Measurements from ENCODE around the gene SLC5A12.

The SLC5A12 gene

GRCh38 chr11:26696330-26696729, 25.5 kb downstream of the SLC5A12 start:
- no peak for TF ChIP-seq CTCF (IDR thresholded peaks at IDR 0.05; ENCODE audit: low read depth, low read length)
- DNase-seq (ENCODE audit: extremely low read depth, low read depth), result no peak

- TF ChIP-seq CTCF (IDR thresholded peaks at IDR 0.05; ENCODE audit: low read depth, low read length), result no peak
- DNase-seq (ENCODE audit: extremely low read depth, low read depth), result no peak
Measured at GRCh38 chr11:26688701-26689100, 33.2 kb downstream of the SLC5A12 start.

GRCh38 chr11:26687351-26687750, 34.5 kb downstream of the SLC5A12 start:
- DNase-seq (ENCODE audit: extremely low read depth, low read depth), result no peak
- TF ChIP-seq CTCF (IDR thresholded peaks at IDR 0.05; ENCODE audit: low read depth, low read length), result no peak

DNA sequence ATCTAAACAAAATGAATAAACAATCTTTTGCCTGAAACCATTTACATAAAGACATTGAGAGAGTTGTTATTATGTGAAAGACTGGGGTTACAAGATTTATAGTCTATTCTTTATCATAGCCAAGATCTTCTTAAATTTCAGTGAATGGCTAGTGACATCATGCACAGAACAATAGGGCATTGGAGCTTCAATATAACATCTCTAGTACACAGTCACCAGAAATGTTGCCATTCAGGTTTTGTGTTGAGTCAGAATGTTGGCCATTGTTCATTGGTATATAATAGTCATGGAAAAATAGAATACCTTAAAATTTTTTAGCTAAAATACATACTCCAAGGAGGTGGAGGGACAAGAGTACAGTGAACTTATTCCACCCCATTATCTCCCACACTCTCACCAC, 44.3 kb downstream of the SLC5A12 start:
- TF ChIP-seq CTCF (IDR thresholded peaks at IDR 0.05; ENCODE audit: low read depth, low read length), result no peak

DNA sequence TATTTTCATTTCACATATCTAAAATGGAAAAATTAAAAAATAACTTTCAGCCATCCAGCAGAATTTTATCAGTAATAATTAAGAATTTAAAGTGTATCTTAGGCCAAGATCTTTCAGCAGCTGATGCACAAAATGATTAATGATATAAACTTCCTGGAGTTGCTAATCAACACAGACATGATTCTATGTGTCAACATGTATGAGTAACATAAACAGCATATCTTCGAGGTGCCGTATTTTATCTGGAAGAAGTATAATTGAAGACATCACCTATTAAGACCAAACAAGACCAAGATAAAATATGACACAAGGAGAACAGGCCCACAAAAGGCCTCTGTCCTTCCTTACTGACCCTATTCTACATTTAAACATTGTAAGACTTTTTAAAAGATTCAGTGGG, 45.2 kb downstream of the SLC5A12 start:
- no peak for DNase-seq (ENCODE audit: extremely low read depth, low read depth)

More for the DNA sequence above, 44.3 kb downstream of the SLC5A12 start:
- DNase-seq (ENCODE audit: extremely low read depth, low read depth), result no peak

DNA sequence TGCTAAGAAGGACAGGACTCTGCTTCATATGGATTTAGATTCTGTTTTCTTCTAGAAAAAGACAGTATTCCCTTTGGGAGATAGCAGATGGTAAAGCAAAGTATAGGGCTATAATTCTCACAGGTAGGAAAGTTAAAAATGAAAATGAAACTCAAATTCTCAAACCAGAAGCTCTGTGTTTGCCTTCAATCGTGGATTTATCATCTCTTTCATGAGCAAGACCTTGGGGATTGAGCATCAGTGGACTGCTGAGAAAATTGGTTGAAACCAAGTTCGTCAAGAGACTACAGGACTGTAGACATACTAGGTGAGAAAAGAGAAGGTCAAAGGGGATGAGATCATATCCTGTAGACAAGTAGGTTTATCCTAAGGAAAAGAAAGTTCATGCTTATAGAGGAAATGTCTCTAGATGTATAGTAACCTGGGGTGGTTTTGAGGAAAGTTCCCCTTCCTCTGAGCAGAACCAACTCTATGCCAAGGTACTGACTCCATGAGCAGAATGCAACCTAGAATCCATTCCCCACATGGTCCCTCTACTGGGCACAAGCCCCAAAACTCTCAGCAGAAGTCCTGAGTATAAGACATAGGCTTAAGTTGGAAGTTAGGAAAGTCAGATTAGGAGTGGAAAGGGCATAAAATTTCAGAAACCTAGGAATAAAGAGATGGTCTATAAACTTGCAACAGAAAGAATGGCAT, 46.5 kb downstream of the SLC5A12 start:
- no peak for TF ChIP-seq CTCF (IDR thresholded peaks at IDR 0.05; ENCODE audit: low read depth, low read length)
- no peak for DNase-seq (ENCODE audit: extremely low read depth, low read depth)

More for the DNA sequence above, 45.2 kb downstream of the SLC5A12 start:
- TF ChIP-seq CTCF (IDR thresholded peaks at IDR 0.05; ENCODE audit: low read depth, low read length), result no peak

DNA sequence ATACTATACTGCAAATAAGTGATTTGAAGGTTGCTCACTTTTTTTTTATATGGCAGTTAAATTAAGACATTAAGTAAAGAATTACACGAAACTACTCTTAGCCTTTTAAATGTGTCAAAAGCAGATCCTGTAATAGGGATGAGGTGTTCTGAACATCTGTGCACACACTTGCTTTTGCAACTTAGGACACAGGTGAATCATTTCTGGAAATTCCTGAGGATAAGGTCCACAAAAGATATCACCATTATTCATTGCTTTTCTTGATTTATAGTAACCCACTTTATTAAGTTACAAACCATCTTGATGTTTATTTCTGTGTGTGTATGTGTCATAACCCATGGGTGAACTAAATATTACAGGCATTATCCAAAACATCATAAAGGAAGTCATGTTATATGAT, 55.9 kb downstream of the SLC5A12 start:
- no peak for TF ChIP-seq CTCF (IDR thresholded peaks at IDR 0.05; ENCODE audit: low read depth, low read length)
- DNase-seq (ENCODE audit: extremely low read depth, low read depth), result no peak
